HG02678 (cell line): ENCODE results near the gene CENPO.

Source experiments
- ATAC-seq: cut with Tn5 transposase; IDR thresholded peaks from one replicate; pipeline ENCODE4 v1.9.1; 2021; ENCODE audit warnings: mild to moderate bottlenecking, moderate library complexity; ENCODE audit not compliant: unreplicated experiment

The CENPO gene

DNA sequence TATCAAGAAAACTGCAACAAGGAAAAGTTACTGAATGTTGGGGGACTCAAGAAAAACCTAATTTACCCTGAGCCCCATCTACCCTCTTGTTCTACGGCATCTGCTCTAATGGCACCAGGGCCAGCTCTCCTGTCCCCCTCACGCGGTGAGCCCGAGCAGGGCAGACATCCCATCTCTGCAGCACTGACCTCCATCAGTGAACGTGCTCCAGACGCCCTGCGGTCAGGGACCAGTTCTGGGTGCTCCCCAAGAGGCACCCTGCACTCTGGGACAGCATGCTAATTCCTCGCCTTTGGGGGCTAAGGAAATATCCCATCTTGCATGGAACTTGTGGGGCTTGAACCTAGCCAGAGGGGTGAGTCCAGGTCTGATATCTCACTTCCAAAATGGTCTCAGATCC, 43.0 kb downstream of the CENPO start:
- ATAC-seq: no peak

DNA sequence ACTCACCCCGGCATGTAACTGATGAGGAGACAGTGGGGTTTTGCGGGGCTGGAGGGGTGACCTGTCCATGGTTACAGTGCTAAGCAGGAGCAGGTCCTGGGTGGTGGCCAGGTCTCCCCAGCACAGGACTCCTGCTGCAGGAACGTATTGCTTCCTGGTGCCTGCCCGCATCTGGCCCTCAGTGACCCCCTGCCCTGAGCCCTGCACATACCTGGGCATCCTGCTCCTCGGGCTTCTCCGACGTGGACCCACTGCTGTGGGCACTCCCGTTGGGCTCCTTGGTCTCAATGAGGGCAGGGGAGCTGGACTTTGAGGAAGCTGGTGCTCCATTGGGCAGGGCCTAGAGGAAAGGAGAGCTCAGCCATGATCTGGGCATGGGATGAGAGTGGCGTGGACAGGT, 43.5 kb downstream of the CENPO start:
- no peak for ATAC-seq

DNA sequence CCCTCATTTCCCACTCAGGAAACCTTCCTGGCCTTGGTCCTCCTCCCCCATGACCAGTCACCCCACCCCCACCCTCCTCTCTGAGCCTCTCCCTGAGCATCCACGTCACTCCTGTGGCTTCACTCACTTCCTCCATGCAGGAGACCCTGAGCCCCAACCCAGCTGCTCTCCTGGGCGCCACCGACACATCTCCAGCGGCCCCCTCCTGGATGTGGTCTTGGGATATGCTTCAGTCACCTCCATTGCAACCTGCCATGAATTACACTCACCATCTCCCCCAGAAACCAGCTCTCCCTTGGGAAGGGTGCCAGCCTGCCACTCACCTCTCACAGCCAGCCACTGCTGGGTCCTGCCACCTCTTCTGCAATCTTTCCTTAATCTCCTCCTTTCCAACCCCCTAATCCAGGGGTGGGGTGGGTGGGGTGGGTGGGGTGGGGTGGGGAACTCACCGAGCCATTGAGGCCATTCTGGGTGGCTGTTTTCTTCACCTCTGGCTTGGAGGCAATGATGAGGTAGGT, 44.8 kb downstream of the CENPO start:
- no peak for ATAC-seq

DNA sequence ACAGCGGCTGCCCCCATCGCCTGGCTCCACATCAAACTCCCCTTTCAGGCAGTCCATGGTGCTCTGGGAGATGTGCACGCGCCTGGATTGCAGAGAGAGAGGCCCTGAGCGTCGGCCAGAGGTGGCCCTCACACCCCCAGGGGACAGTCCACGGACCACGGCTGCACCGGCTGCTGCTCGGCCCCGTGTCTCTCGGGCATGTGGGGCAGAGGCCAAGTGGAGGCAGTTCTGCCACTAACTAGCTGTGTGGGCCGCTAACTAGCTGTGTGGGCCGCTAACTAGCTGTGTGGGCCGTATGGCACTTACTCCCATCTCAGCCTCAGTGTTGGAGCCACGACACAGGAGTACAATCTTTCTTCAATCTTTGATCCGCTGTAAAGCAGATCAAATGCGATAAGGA, 45.3 kb downstream of the CENPO start:
- ATAC-seq: no peak

DNA sequence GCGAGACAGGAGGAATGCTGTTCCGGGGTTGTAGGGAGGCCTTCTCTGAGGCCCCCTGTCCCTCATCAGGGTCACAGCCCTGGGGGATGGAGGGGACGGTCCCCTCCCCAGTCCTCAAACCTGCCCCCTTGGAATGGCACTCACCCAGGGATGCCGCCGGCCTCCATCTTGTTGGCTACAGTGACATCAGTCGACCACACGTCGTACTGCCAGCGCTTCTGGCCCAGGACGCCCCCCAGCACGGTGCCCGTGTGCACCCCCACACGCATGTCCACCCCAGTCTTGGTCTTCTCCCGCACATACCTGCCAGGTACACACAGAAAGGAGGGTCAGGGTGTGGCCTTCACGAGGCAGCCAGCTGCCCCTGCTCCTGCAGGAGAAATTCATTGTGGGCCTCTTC, 46.5 kb downstream of the CENPO start:
- ATAC-seq: no peak

DNA sequence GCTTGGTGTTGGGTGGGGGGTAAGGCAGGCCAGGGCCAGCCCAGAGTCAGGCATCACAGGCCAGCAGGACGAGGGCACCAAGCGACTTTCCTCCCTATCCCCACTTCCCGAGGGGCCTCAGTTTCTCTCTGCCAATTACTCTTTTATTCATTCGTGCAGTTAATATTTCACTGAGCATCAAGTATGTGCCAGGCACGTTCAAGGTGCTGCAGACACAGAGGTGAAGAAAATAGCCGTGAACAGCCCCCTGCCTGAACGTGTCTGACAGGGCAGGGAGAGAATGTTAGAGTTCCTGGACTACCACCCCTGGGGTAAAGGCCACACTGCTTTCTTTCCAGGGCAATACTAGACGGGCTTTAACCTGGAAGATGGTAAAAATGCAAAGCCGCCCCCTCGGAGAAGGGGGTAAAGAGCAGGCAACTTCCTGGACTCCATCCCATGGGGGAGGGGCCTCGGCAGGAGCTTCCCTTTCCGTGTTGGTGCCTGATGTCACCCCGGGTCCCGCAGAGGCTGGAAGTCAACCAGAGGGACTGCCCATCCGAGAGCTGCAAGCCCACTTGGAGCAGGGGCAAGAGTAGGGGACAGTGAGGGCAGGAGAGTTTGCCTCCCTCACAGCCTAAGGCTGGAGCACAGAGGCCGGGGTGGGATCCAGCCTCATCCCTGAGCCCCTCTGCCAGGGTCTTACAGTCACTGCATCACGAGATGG, 47.1 kb downstream of the CENPO start:
- ATAC-seq: no peak

DNA sequence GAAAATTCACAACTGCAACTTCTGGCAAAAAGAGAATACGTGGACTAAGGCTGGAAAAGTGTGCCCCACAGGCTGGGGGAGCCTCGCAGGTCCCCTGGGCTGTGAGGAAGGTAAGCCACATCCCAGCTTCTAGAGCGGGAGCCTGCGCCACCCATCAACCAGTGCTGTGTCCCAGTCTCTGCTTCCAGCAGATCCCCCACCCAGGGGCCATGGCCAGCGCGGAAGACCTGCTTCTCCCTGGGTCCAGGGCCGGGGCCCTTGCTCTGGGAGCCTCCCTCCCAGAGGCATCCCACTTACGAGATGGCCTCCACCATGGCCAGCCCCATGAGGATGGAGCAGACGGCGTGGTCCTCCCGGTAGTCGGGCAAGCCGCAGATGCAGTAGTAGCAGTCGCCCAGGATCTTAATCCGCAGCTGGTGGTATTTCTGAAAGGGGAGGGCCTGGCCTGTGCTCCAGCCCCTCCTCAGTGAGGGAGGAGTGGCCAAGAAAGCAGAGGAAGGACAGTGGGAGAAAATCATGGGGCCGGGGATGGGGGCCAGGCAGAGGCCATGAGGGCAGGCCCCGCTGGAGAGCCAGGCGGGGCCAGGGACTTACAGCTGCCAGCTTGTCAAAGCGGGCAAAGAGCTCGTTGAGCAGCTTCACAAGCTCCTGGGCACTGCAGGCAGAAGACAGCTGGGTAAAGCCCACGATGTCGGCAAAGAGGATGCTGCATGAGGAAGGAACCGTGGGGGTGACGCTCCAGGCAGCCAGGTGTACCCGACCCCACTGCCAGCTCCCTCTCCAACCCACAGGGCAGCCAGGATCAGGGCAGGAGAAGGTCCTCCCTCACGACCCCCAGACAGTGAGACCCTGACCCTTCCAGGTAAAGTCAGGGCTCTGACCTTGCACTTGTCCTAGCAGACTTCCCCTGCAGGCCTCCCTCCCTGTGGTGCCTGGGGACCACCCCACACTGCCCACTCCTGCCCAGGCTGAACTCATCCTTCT, 48.0 kb downstream of the CENPO start:
- ATAC-seq: no peak

DNA sequence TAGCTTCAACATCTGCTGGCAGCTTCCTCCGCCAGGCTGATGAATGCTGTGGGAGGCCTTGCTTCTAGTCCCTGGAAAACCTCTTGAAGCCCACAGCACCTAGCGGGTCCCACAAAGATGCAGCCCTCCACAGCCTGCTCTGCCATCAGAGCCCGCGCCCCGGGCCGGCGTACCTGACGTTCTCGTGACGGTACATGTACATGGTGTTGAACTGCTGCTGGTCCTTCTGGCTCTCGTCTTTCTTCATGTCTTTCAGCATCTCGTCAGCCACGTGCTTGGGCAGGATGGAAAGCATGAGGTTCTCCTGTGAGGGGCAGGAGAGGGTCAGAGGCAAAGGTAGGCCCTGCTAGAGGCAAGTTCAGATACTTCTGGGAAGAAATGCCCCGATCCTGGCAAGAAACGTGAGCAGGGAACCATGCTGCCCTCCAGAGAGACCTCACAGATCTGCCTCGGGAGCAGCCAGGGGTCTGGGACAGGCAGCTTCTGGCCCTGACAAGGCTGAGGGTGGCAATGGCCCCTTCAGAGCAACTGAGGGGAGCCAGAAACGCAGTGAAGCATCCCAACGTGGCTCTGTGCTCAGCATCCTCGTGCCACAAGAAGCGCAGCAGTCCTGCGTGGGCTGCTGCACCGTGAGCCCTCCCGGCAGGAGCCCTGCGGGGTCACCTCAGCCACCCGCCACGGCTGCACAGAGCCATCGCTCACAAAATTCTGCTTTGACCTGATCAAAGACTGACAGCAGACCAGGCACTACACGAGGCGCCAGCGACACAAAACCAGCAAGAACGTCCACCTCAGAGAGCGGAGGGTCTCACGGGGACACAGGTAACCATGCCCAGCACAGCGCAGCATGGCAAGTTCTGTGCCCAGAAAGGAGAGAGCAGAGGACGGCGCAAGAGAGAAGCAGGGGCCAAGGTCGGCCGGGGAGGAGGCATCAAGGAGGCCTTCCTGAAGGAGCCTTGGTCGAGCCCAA, 49.1 kb downstream of the CENPO start:
- ATAC-seq: no peak

DNA sequence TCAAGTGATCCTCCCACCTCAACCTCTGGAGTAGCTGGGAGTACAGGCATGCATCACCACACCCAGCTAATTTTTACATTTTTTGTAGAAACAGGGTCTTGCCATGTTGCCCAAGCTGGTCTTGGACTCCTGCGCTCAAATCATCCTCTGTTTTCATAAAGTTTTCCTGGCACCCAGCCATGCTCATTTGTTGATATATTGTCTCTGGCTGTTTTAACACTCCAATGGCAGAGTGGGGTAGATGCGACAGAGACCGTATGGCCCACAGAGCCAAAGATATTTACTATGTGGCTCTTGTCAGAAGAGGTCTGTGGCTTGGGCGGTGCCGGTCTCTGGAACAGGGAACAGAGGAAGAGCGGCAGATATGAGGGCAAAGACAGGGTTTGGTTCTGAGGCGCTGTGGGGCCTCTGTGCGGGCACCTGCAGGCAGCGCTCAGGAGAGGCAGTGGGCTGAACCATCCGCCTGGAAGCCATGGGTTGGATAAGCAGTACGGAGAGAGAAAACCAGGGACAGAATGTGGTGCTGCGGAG, 50.2 kb downstream of the CENPO start:
- no peak for ATAC-seq

DNA sequence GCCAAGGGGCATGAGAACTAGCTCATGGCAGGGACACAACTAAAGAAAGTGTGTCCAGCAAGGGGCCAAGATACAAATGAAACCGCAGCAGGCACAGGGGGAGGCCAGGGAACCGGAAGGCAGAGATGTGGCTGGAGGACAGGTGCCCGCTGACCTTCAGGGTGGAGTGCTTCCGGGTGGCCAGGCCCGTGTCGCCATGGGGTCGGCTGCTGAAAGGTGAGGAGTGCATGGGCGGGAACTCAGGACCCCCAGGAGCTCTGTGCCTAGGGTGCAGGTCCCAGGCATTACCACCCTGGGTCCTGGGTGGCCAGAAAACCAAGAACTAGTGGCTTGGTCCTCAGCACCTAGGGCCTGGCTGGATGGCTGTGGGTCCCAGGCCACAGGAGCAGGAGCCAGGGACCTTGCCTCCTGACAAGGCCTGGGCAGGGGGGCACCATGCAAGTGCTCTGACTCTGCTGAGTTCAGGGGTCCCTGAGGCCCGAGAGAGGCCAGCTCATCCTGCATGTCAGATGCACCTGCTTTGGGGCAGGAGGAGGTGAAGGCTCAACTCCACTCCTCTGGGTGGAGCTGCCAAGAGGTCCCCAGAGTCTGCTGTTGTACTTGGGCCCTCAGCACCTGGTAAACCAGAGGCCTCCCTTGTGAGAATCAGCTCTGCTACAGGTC, 50.9 kb downstream of the CENPO start:
- ATAC-seq: no peak

DNA sequence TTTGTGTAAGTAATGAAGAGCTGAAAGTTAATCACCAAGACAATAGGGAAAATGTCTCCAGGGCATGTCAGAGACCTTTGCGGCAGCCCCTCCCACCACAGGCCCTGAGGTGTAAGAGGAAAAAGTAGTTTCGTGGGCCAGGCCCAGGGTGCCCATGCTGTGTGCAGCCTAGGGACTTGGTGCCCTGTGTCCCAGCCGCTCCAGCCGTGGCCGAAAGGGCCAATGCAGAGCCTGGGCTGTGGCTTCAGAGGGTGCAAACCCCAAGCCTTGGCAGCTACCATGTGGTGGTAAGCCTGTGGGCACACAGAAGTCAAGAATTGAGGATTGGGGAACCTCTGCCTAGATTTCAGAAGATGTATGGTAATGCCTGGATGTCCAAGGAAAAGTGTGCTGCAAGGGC, 52.5 kb downstream of the CENPO start:
- ATAC-seq: no peak

DNA sequence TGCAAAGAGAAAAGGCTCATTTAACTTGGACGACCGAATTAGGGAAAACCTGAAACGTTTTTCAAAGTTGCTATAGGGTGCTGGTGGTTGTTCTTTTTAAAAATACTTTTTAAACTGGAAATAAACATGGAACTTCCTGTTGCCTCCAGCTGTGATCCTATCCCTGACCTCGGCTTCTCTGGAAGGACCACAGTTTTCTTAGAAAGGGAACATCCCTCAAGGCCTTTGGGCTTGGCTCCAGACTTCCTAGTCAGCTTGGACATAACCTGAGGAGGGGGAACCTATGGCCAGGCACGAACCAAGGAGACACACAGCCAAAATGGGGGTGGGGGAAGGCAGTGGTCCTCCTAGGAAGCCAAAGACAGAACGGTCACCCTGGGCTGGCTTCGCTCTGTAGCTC, 57.7 kb downstream of the CENPO start:
- ATAC-seq: no peak

DNA sequence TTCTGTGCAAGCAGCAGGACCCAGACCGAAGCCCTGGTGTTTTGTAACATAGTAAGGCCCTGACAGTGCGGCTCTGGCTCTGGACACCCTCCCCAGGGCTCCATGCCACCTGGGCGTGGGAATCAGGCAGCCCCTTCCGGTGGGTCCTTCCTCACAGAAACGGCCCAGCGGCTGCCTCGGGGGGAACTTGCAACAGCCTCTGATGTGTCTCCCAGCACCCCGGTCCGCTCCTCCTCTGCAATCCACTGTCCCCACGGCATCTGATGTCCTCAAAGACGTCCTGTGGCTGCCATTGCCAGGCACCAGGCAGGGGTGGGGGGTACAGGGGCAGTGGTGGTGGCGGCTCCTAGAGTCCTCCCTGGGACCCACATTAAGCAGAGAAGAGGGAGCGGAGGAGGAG, 58.8 kb downstream of the CENPO start:
- no peak for ATAC-seq

DNA sequence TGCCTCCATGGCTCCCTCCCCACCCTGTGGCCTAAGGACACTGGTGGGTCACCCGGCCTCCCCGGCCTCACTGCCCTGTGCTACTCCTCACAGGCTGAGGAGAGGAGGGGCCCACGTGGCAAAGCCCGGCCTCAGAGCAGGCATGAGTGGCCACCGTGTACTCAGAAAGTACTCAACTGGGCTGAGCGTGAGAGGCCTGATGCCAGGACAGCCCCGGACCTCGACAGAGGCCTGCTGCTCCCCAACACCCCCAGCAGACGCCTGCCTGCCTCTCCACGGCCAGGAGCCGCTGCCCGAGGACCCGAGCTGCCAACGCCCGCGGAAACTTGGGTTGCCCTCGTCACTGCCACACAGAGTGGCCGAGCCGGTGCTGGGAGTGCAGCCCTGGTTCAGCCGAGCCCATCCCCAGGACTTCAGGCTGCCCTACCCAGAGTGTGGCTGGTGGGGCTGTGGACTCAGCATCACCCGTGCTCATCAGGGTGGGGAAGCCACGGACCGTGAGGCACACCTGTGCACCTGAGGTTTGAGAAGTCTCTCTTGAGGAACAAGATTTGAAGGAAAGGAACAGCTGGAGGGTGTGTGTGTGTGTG, 59.3 kb downstream of the CENPO start:
- ATAC-seq: no peak

DNA sequence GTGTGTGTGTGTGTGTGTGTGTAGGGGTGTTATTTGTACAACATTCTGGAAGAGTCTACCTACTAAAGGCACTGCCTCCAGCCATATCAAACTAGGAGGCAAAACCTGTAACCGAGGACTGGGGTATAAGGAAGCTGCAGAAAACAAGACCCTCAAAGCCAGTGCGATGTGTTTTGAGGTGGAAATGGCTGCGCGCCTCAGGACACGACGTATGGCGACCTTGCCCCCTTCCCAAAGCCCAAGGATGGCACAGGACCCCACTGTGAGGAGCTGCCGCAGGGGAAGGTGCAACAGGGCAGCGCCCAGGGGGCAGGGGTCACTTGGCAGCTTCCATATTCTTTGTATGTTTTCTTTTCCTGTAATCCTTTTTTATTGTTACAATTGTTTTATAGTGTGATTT, 59.8 kb downstream of the CENPO start:
- no peak for ATAC-seq

DNA sequence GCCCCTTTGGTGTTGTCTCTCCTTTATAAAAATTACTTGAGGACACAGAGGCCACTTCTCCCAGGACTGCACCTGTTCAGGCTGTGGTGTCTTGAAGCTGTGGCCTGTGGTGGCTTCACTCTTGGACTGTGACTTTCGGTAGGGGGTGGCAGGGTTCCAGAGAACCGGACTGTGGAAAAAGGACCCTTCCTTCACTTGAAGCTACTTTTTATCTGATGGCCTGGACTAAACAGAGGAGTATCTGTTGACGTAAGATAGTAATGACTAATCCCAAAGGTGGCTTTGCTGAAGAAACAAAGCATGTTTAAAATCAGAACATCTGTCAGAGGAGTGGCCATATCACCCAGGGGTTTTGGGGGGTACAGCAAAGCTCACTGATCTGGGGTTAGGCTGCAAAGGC, 60.8 kb downstream of the CENPO start:
- ATAC-seq: no peak

DNA sequence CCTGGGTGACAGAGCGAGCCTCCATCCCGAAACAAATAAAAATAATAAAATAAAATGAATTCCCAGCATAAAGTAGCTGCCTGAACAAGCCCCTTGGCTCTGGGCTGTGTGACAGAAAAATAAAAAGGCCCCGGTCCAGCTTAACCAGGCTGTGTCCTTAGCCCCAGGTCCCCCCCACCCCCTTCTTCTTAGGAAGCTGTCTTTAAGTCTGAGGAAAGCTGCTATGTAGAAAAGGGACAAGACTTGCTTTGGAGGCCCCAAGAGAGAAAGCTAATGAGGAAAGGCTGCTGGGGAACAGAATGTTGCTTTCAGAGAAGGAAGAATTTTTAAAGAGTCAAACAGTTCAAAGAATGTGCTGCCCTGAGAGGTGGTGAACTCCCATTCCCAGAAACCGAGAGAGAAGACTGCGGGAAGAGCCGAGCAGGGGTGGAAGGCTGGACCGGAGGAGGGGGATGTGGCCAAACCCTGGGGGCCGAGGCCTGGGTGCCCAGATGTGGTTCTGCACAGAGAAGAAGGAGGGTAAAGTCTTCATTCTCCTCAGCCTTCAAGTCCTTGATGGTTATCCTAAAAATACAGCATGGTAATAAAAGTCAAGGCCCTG, 61.9 kb downstream of the CENPO start:
- no peak for ATAC-seq

DNA sequence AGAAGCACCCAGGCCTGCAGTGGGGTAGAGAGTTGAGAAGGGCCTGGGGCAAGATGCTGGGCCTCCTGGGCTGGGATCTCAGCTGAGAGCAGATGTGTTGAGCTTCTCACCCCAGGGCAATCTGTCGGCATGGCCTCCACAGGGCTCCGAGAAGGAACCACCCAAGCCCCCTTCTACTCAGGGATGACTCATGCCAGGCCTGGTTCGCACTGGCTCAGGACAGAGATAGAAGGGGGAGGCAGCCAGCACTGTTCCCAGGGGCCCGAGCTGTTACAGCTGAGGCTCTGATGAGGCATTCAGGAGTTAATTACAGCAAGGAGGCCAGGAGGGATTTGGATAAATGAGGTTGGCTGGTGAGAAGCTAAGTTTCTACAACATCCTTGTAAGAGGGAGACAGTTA, 62.5 kb downstream of the CENPO start:
- no peak for ATAC-seq

DNA sequence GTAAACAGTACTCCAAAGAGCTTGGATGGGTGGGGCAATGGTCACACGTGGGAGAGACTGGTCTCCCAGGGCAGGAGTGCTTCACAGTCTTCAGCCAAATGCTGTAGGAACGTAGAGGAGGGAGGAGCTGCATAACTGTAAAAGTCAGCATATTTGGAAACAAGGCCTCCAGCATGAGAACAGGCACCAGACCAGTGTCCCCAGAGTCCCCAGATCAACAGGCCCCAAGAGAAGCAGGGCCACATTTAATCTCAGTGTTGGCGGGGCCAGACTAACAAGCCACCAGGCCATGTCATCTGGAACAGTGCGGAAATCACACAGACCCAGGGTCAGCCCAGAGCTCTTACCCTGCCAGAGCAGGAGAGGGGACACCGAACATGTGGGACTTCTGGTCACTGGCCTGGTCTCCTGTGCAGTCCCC, 63.6 kb downstream of the CENPO start:
- no peak for ATAC-seq
